Vagina (tissue), 2 donors: ENCODE data around the gene CDCA8. TPM values are rescaled to one million over a fixed set of nuclear protein-coding genes. Genes with fewer than 3 reads are reported as not detected.

Experiments
- DNase-seq, 2 donors: peaks; one replicate each; pipeline ENCODE4 v3.0.0-alpha.2; 2017; ENCODE audit errors: extremely low spot score in 2 of 2
- H3K27ac ChIP-seq: fragments of 200-600 bp; sonication (generic); one replicate; pipeline ENCODE4 v1.5.1; 2019
- H3K27me3 ChIP-seq: fragments of 200-600 bp; sonication (generic); one replicate; pipeline ENCODE4 v1.5.1; 2019
- H3K36me3 ChIP-seq, 2 donors: fragments of 200-600 bp; sonication (generic); one replicate each; pipeline ENCODE4 v1.5.1; 2017 to 2019
- H3K4me1 ChIP-seq: fragments of 200-600 bp; sonication (generic); one replicate; pipeline ENCODE4 v1.5.1; 2019
- H3K4me3 ChIP-seq, 2 donors: fragments of 200-600 bp; sonication (generic); 1 replicate in 1 of 2; 2 replicates in 1 of 2; pipeline ENCODE4 v1.5.1; 2016 to 2019
- H3K9me3 ChIP-seq: fragments of 200-600 bp; sonication (generic); one replicate; pipeline ENCODE4 v1.5.1; 2019
- POLR2A ChIP-seq, 2 donors: fragments of 450-650 bp; IDR thresholded peaks; one replicate each; pipeline ENCODE4 v1.6.1; 2017; ENCODE audit warnings: antibody characterized with exemption in 2 of 2, mild to moderate bottlenecking in 2 of 2, moderate library complexity in 2 of 2
- POLR2AphosphoS5 ChIP-seq, 2 donors: sonication (generic); formaldehyde crosslinking; IDR thresholded peaks; one replicate each; pipeline ENCODE4 v1.9.0; 2017; ENCODE audit warnings: antibody characterized with exemption in 2 of 2, mild to moderate bottlenecking in 2 of 2, low read depth in 1 of 2; ENCODE audit not compliant: insufficient read depth in 1 of 2
- intact Hi-C: fragments of 100-400 bp; cut with DNase I; formaldehyde crosslinking; loops from one replicate; pipeline ENCODE4 v1.15.1; 2023
- total RNA-seq: library from RNA; depleted of rRNA; stranded (reverse); fragments of >200 nt; gene quantifications from one replicate; pipeline ENCODE4 v1.2.3, GENCODE V29; 2016
- TF ChIP-seq, protein P1 (sequence below), 3 experiments: fragments of 450-650 bp in 2 of 3; fragments of 200-600 bp in 1 of 3; sonication (generic) in 1 of 3; IDR thresholded peaks; one replicate each; pipeline ENCODE4 v1.5.1; 2017 to 2019; ENCODE audit warnings: antibody characterized with exemption in 3 of 3, mild to moderate bottlenecking in 2 of 3, moderate library complexity in 2 of 3

CDCA8 gene
- total RNA-seq, 1 donor from 2014 or later: 2.2 TPM

DNA sequence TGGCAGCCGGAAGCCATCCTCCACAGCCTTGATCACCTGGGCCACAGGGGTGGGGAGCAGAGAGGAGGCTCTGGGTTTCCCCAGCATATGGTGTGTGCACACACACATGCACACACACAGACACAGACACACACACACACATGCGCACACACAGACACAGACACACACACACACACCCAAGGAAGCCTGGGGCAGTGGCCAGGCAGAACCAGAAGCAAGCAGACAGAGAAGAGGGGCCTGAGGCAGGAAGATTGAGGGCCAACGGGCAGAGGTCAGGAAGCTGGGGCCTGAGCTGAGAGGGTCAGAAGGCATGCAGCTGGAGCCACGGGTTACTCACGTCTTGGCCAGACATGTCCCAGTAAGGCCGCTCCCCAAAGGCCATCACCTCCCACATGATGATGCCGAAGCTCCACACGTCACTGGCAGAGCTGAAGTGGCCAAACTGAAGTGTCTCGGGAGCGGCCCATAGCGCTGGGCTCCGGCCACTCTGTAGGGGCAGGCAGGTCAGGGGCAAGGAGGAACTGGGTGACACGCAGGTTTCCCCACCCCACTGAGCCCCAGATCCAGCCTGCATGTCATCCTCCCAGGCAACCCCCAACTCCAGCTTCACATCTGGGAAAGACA is 27.4 kb downstream of the CDCA8 start:
- intact Hi-C loops: no loop called here
- TF ChIP-seq, protein P1, sequence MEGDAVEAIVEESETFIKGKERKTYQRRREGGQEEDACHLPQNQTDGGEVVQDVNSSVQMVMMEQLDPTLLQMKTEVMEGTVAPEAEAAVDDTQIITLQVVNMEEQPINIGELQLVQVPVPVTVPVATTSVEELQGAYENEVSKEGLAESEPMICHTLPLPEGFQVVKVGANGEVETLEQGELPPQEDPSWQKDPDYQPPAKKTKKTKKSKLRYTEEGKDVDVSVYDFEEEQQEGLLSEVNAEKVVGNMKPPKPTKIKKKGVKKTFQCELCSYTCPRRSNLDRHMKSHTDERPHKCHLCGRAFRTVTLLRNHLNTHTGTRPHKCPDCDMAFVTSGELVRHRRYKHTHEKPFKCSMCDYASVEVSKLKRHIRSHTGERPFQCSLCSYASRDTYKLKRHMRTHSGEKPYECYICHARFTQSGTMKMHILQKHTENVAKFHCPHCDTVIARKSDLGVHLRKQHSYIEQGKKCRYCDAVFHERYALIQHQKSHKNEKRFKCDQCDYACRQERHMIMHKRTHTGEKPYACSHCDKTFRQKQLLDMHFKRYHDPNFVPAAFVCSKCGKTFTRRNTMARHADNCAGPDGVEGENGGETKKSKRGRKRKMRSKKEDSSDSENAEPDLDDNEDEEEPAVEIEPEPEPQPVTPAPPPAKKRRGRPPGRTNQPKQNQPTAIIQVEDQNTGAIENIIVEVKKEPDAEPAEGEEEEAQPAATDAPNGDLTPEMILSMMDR (IDR thresholded peaks at IDR 0.05): no peak
- TF ChIP-seq POLR2A (IDR thresholded peaks at IDR 0.05) (no peak), POLR2AphosphoS5 (IDR thresholded peaks at IDR 0.05; ENCODE audit: insufficient read depth in 1 of 2, low read depth in 1 of 2) (no peak)
- Histone ChIP-seq H3K4me3 (no peak overlapping the region), H3K4me1 (no peaks in the 10 kb centered on the region), H3K27me3 (no peaks in the 10 kb centered on the region), H3K36me3 (no peaks in the 10 kb centered on the region), H3K9me3 (no peaks in the 10 kb centered on the region), H3K27ac (no peak overlapping the region)
- no peak for DNase-seq

GRCh38 chr1:37720231-37721130 is 28.2 kb downstream of the CDCA8 start:
- no peak for DNase-seq
- H3K4me1 ChIP-seq: no peaks in the 10 kb centered on the region
- H3K27ac ChIP-seq: no peak overlapping the region
- H3K4me3 ChIP-seq: no peak overlapping the region
- H3K9me3 ChIP-seq: no peaks in the 10 kb centered on the region
- H3K27me3 ChIP-seq: no peaks in the 10 kb centered on the region
- no peaks in the 10 kb centered on the region for H3K36me3 ChIP-seq
- TF ChIP-seq, protein P1 (IDR thresholded peaks at IDR 0.05): no peak
- TF ChIP-seq POLR2A (IDR thresholded peaks at IDR 0.05) (no peak), POLR2AphosphoS5 (IDR thresholded peaks at IDR 0.05; ENCODE audit: insufficient read depth in 1 of 2, low read depth in 1 of 2) (no peak)
- intact Hi-C loops: no loop called here

- Histone ChIP-seq H3K4me1 (no peaks in the 10 kb centered on the region), H3K27me3 (no peaks in the 10 kb centered on the region), H3K4me3 (no peak overlapping the region), H3K36me3 (no peaks in the 10 kb centered on the region), H3K9me3 (no peaks in the 10 kb centered on the region), H3K27ac (no peak overlapping the region)
- TF ChIP-seq POLR2A (IDR thresholded peaks at IDR 0.05): no peak
- TF ChIP-seq, protein P1 (IDR thresholded peaks at IDR 0.05): no peak
- no peak for TF ChIP-seq POLR2AphosphoS5 (IDR thresholded peaks at IDR 0.05; ENCODE audit: insufficient read depth in 1 of 2, low read depth in 1 of 2)
- intact Hi-C loops: no loop called here
- no peak for DNase-seq
Measured at GRCh38 chr1:37721565-37721964, 29.2 kb downstream of the CDCA8 start.

DNA sequence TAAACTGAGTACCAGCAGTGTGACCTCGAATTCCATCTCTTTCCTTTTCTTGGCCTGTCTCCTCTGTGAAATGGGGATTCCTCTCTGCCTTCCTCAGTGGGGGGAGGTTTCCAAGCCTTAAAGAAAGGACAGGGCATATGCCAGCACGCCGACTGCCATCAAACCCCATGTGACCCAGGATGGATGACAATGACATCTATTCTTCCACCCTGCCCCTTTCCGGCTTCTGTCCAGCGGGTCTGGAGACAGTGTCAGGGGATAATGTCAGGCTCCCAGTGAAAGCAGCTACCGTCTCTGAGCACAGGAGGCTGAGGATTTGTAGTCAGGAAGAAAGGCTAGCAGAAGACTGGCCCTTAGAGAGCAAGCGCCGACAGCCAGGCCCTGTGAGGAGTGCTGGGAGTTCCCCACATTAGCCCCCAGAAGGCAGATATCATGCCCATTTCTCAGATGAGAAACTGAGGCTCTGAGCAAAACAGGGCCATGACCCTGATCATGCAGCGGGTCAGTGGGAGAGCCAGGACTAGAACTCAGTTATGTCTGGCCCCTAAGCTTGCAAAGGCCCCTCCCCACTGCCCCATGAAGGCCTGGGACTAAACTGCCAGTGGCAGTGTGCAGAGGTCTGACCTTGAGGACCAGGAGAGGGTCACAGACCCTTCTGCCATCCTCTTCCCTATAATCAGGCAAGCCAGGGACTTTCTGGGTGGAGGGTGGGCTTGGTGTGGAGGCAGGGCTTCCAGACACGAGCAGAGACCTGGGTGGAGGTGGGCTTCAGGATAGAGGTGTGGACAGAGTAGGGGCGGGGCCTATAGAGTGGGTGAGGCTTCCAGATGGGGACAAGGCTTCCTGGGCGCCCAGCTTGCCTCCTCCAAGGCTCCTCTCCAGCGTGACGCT is 30.1 kb downstream of the CDCA8 start:
- no peaks in the 10 kb centered on the region for H3K27me3 ChIP-seq
- no peaks in the 10 kb centered on the region for H3K4me1 ChIP-seq
- no peaks in the 10 kb centered on the region for H3K36me3 ChIP-seq
- intact Hi-C loops: no loop called here
- H3K9me3 ChIP-seq: no peaks in the 10 kb centered on the region
- TF ChIP-seq POLR2A (IDR thresholded peaks at IDR 0.05): no peak
- TF ChIP-seq, protein P1 (IDR thresholded peaks at IDR 0.05): no peak
- peak in 1 of 2 donors; percentile 55 for DNase-seq
- H3K27ac ChIP-seq: no peak overlapping the region
- no peak overlapping the region for H3K4me3 ChIP-seq
